HUES6 (cell line): ENCODE measurements around the gene SPATS2L.

Experiments used
- H3K27ac ChIP-seq: 2 replicates; pipeline ENCODE4 v1.7.0; 2013; ENCODE audit warnings: low read depth, mild to moderate bottlenecking, low read length, inconsistent platforms
- H3K27me3 ChIP-seq: 2 replicates; pipeline ENCODE4 v1.6.1; 2013; ENCODE audit warnings: low read length; ENCODE audit not compliant: control insufficient read depth, insufficient read depth
- H3K36me3 ChIP-seq: 2 replicates; pipeline ENCODE4 v1.6.1; 2013; ENCODE audit warnings: low read length; ENCODE audit not compliant: control insufficient read depth, insufficient read depth
- H3K4me1 ChIP-seq: 2 replicates; pipeline ENCODE4 v1.6.1; 2013; ENCODE audit warnings: low read length; ENCODE audit not compliant: control insufficient read depth, insufficient read depth
- H3K4me3 ChIP-seq: 2 replicates; pipeline ENCODE4 v1.5.1; 2013; ENCODE audit warnings: low read depth, low read length
- H3K9ac ChIP-seq: one replicate; pipeline ENCODE4 v1.6.1; 2013; ENCODE audit warnings: mild to moderate bottlenecking, low read length
- H3K9me3 ChIP-seq: 2 replicates; pipeline ENCODE4 v1.6.1; 2013; ENCODE audit warnings: low read depth, low read length; ENCODE audit not compliant: control insufficient read depth, insufficient read depth

Gene SPATS2L

GRCh38 chr2:200490001-200490400 lies 183.5 kb downstream of the SPATS2L start:
- no peak overlapping the region for H3K27ac ChIP-seq
- no peak overlapping the region for H3K4me3 ChIP-seq
- peaks cover 22% of the 10 kb centered on the region; the same call in 1 of the 2 replicates for H3K36me3 ChIP-seq
- no peaks in the 10 kb centered on the region for H3K27me3 ChIP-seq
- H3K9ac ChIP-seq, result no peak overlapping the region
- H3K9me3 ChIP-seq, result no peaks in the 10 kb centered on the region
- no peaks in the 10 kb centered on the region for H3K4me1 ChIP-seq

- no peaks in the 10 kb centered on the region for H3K27me3 ChIP-seq
- no peak overlapping the region for H3K9ac ChIP-seq
- H3K27ac ChIP-seq, result no peak overlapping the region
- H3K4me3 ChIP-seq, result no peak overlapping the region
- no peaks in the 10 kb centered on the region for H3K4me1 ChIP-seq
- H3K9me3 ChIP-seq, result no peaks in the 10 kb centered on the region
- H3K36me3 ChIP-seq, result peaks cover 28% of the 10 kb centered on the region
Observed at GRCh38 chr2:200492656-200493055, 186.2 kb downstream of the SPATS2L start.

- Histone ChIP-seq H3K27ac (no peak overlapping the region), H3K9me3 (no peaks in the 10 kb centered on the region), H3K27me3 (no peaks in the 10 kb centered on the region), H3K36me3 (peaks cover 28% of the 10 kb centered on the region), H3K4me1 (no peaks in the 10 kb centered on the region), H3K9ac (no peak overlapping the region), H3K4me3 (no peak overlapping the region)
Observed at GRCh38 chr2:200494048-200494447, 187.6 kb downstream of the SPATS2L start.

GRCh38 chr2:200496696-200497095 lies 190.2 kb downstream of the SPATS2L start:
- H3K9me3 ChIP-seq, result no peaks in the 10 kb centered on the region
- H3K4me3 ChIP-seq, result no peak overlapping the region
- peaks cover 21% of the 10 kb centered on the region for H3K36me3 ChIP-seq
- no peak overlapping the region for H3K9ac ChIP-seq
- no peak overlapping the region for H3K27ac ChIP-seq
- no peaks in the 10 kb centered on the region for H3K4me1 ChIP-seq
- H3K27me3 ChIP-seq, result no peaks in the 10 kb centered on the region

- H3K4me1 ChIP-seq, result no peaks in the 10 kb centered on the region
- H3K9me3 ChIP-seq, result no peaks in the 10 kb centered on the region
- peaks cover 5% of the 10 kb centered on the region; the same call in 1 of the 2 replicates for H3K36me3 ChIP-seq
- no peak overlapping the region for H3K27ac ChIP-seq
- H3K4me3 ChIP-seq, result no peak overlapping the region
- H3K9ac ChIP-seq, result no peak overlapping the region
- no peaks in the 10 kb centered on the region for H3K27me3 ChIP-seq
Observed at GRCh38 chr2:200498402-200499162, 192.1 kb downstream of the SPATS2L start.

- Histone ChIP-seq H3K27ac (no peak overlapping the region), H3K4me3 (no peak overlapping the region), H3K27me3 (no peaks in the 10 kb centered on the region), H3K9me3 (no peaks in the 10 kb centered on the region), H3K9ac (no peak overlapping the region), H3K4me1 (no peaks in the 10 kb centered on the region), H3K36me3 (no peaks in the 10 kb centered on the region)
Observed at GRCh38 chr2:200502196-200502595, 195.7 kb downstream of the SPATS2L start.

- peaks cover 4% of the 10 kb centered on the region for H3K4me1 ChIP-seq
- H3K9me3 ChIP-seq, result no peaks in the 10 kb centered on the region
- H3K36me3 ChIP-seq, result no peaks in the 10 kb centered on the region
- H3K27me3 ChIP-seq, result no peaks in the 10 kb centered on the region
- H3K27ac ChIP-seq, result no peak overlapping the region
- no peak overlapping the region for H3K9ac ChIP-seq
- H3K4me3 ChIP-seq, result no peak overlapping the region
Observed at GRCh38 chr2:200506679-200507078, 200.2 kb downstream of the SPATS2L start.

GRCh38 chr2:200507179-200507578 lies 200.7 kb downstream of the SPATS2L start:
- Histone ChIP-seq H3K36me3 (no peaks in the 10 kb centered on the region), H3K27me3 (no peaks in the 10 kb centered on the region), H3K4me3 (no peak overlapping the region), H3K9me3 (no peaks in the 10 kb centered on the region), H3K27ac (no peak overlapping the region), H3K4me1 (peaks cover 6% of the 10 kb centered on the region), H3K9ac (no peak overlapping the region)

GRCh38 chr2:200509235-200509611 lies 202.7 kb downstream of the SPATS2L start:
- H3K4me3 ChIP-seq, result peak overlapping the region; percentile 71
- no peaks in the 10 kb centered on the region for H3K36me3 ChIP-seq
- peak overlapping the region; percentile 33; the same call in 1 of the 2 replicates for H3K27ac ChIP-seq
- no peaks in the 10 kb centered on the region for H3K9me3 ChIP-seq
- H3K27me3 ChIP-seq, result peaks cover 9% of the 10 kb centered on the region; the same call in 1 of the 2 replicates
- peak overlapping the region; percentile 89 for H3K9ac ChIP-seq
- peaks cover 7% of the 10 kb centered on the region for H3K4me1 ChIP-seq

- H3K4me1 ChIP-seq, result peaks cover 7% of the 10 kb centered on the region
Observed at GRCh38 chr2:200509612-200510433, 203.3 kb downstream of the SPATS2L start, which contains the start of gene KCTD18. Gene KCTD18, minus strand, starts transcription at chr2:200510068. Its CDS starts 3,052 bp downstream, at chr2:200507016.

GRCh38 chr2:200515155-200515554 lies 208.7 kb downstream of the SPATS2L start:
- Histone ChIP-seq H3K4me3 (no peak overlapping the region), H3K9me3 (peaks cover 5% of the 10 kb centered on the region; the same call in 1 of the 2 replicates), H3K9ac (no peak overlapping the region), H3K36me3 (no peaks in the 10 kb centered on the region), H3K4me1 (0 out of 2 replicates have a peak, but pooled peaks cover 3% of the 10 kb centered on the region), H3K27me3 (peaks cover 9% of the 10 kb centered on the region; the same call in 1 of the 2 replicates), H3K27ac (no peak overlapping the region)

More at GRCh38 chr2:200509612-200510433, 203.3 kb downstream of the SPATS2L start, which contains the start of gene KCTD18:
- H3K9ac ChIP-seq, result peak within 1 kb of the TSS; percentile 89
- no peaks in the 10 kb centered on the region for H3K36me3 ChIP-seq
- peak within 1 kb of the TSS; percentile 71 for H3K4me3 ChIP-seq
- peaks cover 9% of the 10 kb centered on the region; the same call in 1 of the 2 replicates for H3K27me3 ChIP-seq
- H3K9me3 ChIP-seq, result no peaks in the 10 kb centered on the region
- peak within 1 kb of the TSS; percentile 33; the same call in 1 of the 2 replicates for H3K27ac ChIP-seq
